ENCODE results near the gene SIGMAR1.

The SIGMAR1 gene

DNA sequence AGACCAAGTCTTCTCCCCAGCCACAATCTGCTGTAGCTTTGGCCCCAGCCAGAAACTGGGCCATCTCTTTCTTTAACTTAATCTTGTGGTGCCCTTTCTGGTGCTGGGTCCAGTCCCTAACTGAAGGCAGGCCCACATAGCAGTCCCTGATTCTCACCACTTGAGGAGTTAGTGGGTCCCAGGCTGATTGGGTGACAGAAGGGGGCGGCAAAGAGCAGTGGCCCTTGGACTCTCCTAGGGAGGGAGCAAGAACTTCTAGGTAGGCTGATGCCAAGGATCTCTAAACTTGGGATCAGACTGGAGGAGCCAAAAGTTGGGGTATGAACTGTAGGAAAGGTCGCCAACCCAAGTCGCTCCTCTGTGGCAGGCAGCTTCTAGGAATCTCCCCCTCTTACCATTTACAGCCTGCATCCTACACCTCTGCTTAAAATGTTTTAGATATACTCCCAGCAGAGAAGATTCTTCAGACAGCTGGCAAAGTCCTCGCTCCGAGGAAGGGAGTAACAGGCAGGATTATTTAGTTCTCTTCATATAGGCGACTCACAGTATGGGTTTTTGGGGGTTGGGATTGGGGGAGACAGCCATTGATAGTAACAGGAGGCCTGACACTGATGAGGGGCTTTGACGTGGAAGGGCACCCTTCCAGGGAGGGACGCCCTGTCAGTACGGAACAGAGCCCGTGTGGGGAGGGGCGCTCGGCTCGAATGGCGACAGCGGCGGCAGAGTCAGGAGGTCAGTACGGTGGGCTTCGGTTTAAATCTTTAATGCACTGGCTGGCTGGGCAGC lies 26.9 kb upstream of the SIGMAR1 start:
- Histone ChIP-seq H4K20me1 (ENCODE audit: low read depth, low read length) (no peaks in the 10 kb centered on the region), H3K27ac (ENCODE audit: low read depth, low read length) (peak overlapping the region; percentile 3; the same call in 1 of the 2 replicates), H3K36me3 (ENCODE audit: low read length) (no peaks in the 10 kb centered on the region), H3F3A (ENCODE audit: insufficient read depth) (peaks cover 16% of the 10 kb centered on the region), H3K9me2 (replicated peaks; ENCODE audit: insufficient read depth, low read length) (no peaks in the 10 kb centered on the region), H3K27me3 (ENCODE audit: low read length) (no peaks in the 10 kb centered on the region), H3K4me2 (ENCODE audit: low read depth, low read length, poor library complexity, severe bottlenecking) (peak overlapping the region; percentile 81), H2AFZ (ENCODE audit: low read depth, low read length, severe bottlenecking) (peak overlapping the region; percentile 91), H3K4me3 (ENCODE audit: insufficient read depth, low read length, poor library complexity, severe bottlenecking) (peak overlapping the region; percentile 54), H3K79me2 (ENCODE audit: insufficient read depth, low read length) (no peaks in the 10 kb centered on the region), H3K9ac (ENCODE audit: low read length) (peak overlapping the region; percentile 52), H3K9me3 (ENCODE audit: insufficient read depth, low read length) (no peaks in the 10 kb centered on the region)
- TF ChIP-seq, protein P1, sequence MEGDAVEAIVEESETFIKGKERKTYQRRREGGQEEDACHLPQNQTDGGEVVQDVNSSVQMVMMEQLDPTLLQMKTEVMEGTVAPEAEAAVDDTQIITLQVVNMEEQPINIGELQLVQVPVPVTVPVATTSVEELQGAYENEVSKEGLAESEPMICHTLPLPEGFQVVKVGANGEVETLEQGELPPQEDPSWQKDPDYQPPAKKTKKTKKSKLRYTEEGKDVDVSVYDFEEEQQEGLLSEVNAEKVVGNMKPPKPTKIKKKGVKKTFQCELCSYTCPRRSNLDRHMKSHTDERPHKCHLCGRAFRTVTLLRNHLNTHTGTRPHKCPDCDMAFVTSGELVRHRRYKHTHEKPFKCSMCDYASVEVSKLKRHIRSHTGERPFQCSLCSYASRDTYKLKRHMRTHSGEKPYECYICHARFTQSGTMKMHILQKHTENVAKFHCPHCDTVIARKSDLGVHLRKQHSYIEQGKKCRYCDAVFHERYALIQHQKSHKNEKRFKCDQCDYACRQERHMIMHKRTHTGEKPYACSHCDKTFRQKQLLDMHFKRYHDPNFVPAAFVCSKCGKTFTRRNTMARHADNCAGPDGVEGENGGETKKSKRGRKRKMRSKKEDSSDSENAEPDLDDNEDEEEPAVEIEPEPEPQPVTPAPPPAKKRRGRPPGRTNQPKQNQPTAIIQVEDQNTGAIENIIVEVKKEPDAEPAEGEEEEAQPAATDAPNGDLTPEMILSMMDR (IDR thresholded peaks at IDR 0.05; ENCODE audit: insufficient read depth, low read length, poor library complexity, severe bottlenecking): peak; percentile 100
- no peak for TF ChIP-seq EZH2phosphoT487 (conservative IDR thresholded peaks at IDR 0.05; ENCODE audit: low read length)

DNA sequence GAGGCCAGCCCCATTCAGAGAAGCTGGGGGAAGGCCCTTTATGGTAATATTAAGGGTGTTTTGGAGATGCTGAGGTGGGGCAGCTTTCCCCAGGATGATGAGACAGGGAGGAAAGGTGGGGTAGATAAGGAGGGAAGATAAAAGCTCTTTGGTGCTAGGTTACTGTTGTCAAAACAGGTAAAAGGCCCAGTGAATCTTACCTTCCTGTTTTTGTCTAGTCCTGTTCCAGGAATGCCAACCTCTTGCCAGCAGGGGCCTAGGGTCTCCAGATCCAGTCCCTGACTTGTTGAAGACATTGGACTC lies 25.7 kb upstream of the SIGMAR1 start:
- no peak overlapping the region for H3K4me2 ChIP-seq (ENCODE audit: low read depth, low read length, poor library complexity, severe bottlenecking)
- H4K20me1 ChIP-seq (ENCODE audit: low read depth, low read length): no peaks in the 10 kb centered on the region
- H3K27ac ChIP-seq (ENCODE audit: low read depth, low read length): no peak overlapping the region
- no peaks in the 10 kb centered on the region for H3K27me3 ChIP-seq (ENCODE audit: low read length)
- H3F3A ChIP-seq (ENCODE audit: insufficient read depth): peaks cover 16% of the 10 kb centered on the region
- H3K9me2 ChIP-seq (replicated peaks; ENCODE audit: insufficient read depth, low read length): no peaks in the 10 kb centered on the region
- no peak overlapping the region for H3K4me3 ChIP-seq (ENCODE audit: insufficient read depth, low read length, poor library complexity, severe bottlenecking)
- H2AFZ ChIP-seq (ENCODE audit: low read depth, low read length, severe bottlenecking): no peak overlapping the region
- no peaks in the 10 kb centered on the region for H3K36me3 ChIP-seq (ENCODE audit: low read length)
- no peaks in the 10 kb centered on the region for H3K9me3 ChIP-seq (ENCODE audit: insufficient read depth, low read length)
- no peaks in the 10 kb centered on the region for H3K79me2 ChIP-seq (ENCODE audit: insufficient read depth, low read length)
- H3K9ac ChIP-seq (ENCODE audit: low read length): no peak overlapping the region
- TF ChIP-seq EZH2phosphoT487 (conservative IDR thresholded peaks at IDR 0.05; ENCODE audit: low read length): no peak
- TF ChIP-seq, protein P1 (IDR thresholded peaks at IDR 0.05; ENCODE audit: insufficient read depth, low read length, poor library complexity, severe bottlenecking): no peak

GRCh38 chr9:34662526-34663302 lies 25.1 kb upstream of the SIGMAR1 start, which contains the start of gene CCL27:
Gene CCL27 (minus strand): TSS chr9:34662657. CDS start chr9:34662633, 24 bp downstream.
- Histone ChIP-seq H3F3A (ENCODE audit: insufficient read depth) (peaks cover 16% of the 10 kb centered on the region), H3K27ac (ENCODE audit: low read depth, low read length) (no peak within 1 kb of the TSS), H3K79me2 (ENCODE audit: insufficient read depth, low read length) (no peaks in the 10 kb centered on the region), H3K4me3 (ENCODE audit: insufficient read depth, low read length, poor library complexity, severe bottlenecking) (no peak within 1 kb of the TSS), H3K9me3 (ENCODE audit: insufficient read depth, low read length) (no peaks in the 10 kb centered on the region), H3K9ac (ENCODE audit: low read length) (no peak within 1 kb of the TSS), H2AFZ (ENCODE audit: low read depth, low read length, severe bottlenecking) (no peak within 1 kb of the TSS), H3K36me3 (ENCODE audit: low read length) (no peaks in the 10 kb centered on the region), H3K9me2 (replicated peaks; ENCODE audit: insufficient read depth, low read length) (no peaks in the 10 kb centered on the region), H3K4me2 (ENCODE audit: low read depth, low read length, poor library complexity, severe bottlenecking) (no peak within 1 kb of the TSS), H4K20me1 (ENCODE audit: low read depth, low read length) (no peaks in the 10 kb centered on the region), H3K27me3 (ENCODE audit: low read length) (no peaks in the 10 kb centered on the region)
- no peak for TF ChIP-seq EZH2phosphoT487 (conservative IDR thresholded peaks at IDR 0.05; ENCODE audit: low read length)
- TF ChIP-seq, protein P1 (IDR thresholded peaks at IDR 0.05; ENCODE audit: insufficient read depth, low read length, poor library complexity, severe bottlenecking): no peak

Measured in SU-DHL-6 (cell line).